Measurements from ENCODE around the gene FAM131C.
"Not testable (repeated sequence)": the region's sequence is repeated elsewhere in the genome, so short reads cannot be mapped to it uniquely, and the experiment has no call there.

The FAM131C gene

GRCh38 chr1:16036461-16036860, 37.0 kb downstream of the FAM131C start:
- not testable (repeated sequence) for DNase-seq (ENCODE audit: low read depth in 2 of 2)

GRCh38 chr1:16033103-16033632, 40.3 kb downstream of the FAM131C start:
- DNase-seq (ENCODE audit: low read depth in 2 of 2), result not testable (repeated sequence)

- peak; percentile 44 to 53 for DNase-seq (ENCODE audit: low read depth in 2 of 2)
Measured at GRCh38 chr1:16032388-16033102, 40.9 kb downstream of the FAM131C start.

- DNase-seq (ENCODE audit: low read depth in 2 of 2), result no peak
Measured at GRCh38 chr1:16031551-16031950, 41.9 kb downstream of the FAM131C start.

- DNase-seq (ENCODE audit: low read depth in 2 of 2), result no peak
Measured at GRCh38 chr1:16029288-16029687, 44.2 kb downstream of the FAM131C start.

GRCh38 chr1:16029003-16029268, 44.5 kb downstream of the FAM131C start:
- DNase-seq (ENCODE audit: low read depth in 2 of 2), result not testable (repeated sequence)

GRCh38 chr1:16028237-16029002, 45.0 kb downstream of the FAM131C start:
- DNase-seq (ENCODE audit: low read depth in 2 of 2), result no peak

GRCh38 chr1:16026723-16027484, 46.5 kb downstream of the FAM131C start:
- no peak for DNase-seq (ENCODE audit: low read depth in 2 of 2)

- DNase-seq (ENCODE audit: low read depth in 2 of 2), result not testable (repeated sequence)
Measured at GRCh38 chr1:16026302-16026701, 47.1 kb downstream of the FAM131C start.

- no peak for DNase-seq (ENCODE audit: low read depth in 2 of 2)
Measured at GRCh38 chr1:16023050-16023653, 50.3 kb downstream of the FAM131C start.

GRCh38 chr1:16022393-16022792, 51.1 kb downstream of the FAM131C start:
- no peak for DNase-seq (ENCODE audit: low read depth in 2 of 2)

- DNase-seq (ENCODE audit: low read depth in 2 of 2), result no peak
Measured at GRCh38 chr1:16021681-16022080, 51.8 kb downstream of the FAM131C start, which contains the start of gene CLCNKA. CLCNKA (plus strand) TSS chr1:16022036; CDS start chr1:16022620, 584 bp downstream.

GRCh38 chr1:16020878-16021277, 52.6 kb downstream of the FAM131C start:
- not testable (repeated sequence) for DNase-seq (ENCODE audit: low read depth in 2 of 2)

- DNase-seq (ENCODE audit: low read depth in 2 of 2), result no peak
Measured at GRCh38 chr1:16020325-16020724, 53.1 kb downstream of the FAM131C start.

GRCh38 chr1:16019644-16020277, 53.7 kb downstream of the FAM131C start:
- DNase-seq (ENCODE audit: low read depth in 2 of 2), result no peak

- DNase-seq (ENCODE audit: low read depth in 2 of 2), result no peak
Measured at GRCh38 chr1:16018749-16019643, 54.5 kb downstream of the FAM131C start.

GRCh38 chr1:16018308-16018707, 55.1 kb downstream of the FAM131C start:
- no peak for DNase-seq (ENCODE audit: low read depth in 2 of 2)

- DNase-seq (ENCODE audit: low read depth in 2 of 2), result no peak
Measured at GRCh38 chr1:16017461-16018303, 55.8 kb downstream of the FAM131C start, which contains the start of gene HSPB7. HSPB7 (minus strand) TSS chr1:16018043; CDS start chr1:16017963, 80 bp downstream.

- DNase-seq (ENCODE audit: low read depth in 2 of 2), result no peak
Measured at GRCh38 chr1:16017076-16017460, 56.4 kb downstream of the FAM131C start.
